H9 (cell line): Measurements from ENCODE around the gene PER2. TPM values are rescaled to one million over a fixed set of nuclear protein-coding genes. Genes with fewer than 3 reads are reported as not detected.
A peak's percentile ranks its signal among the peaks of the same experiment; 100 is the strongest.

Source experiments
- DNase-seq: peaks from one replicate; pipeline ENCODE4 v3.0.0-alpha.2; 2017
- H2AFZ ChIP-seq: one replicate; pipeline ENCODE4 v1.6.1; 2013; ENCODE audit warnings: mild to moderate bottlenecking, low read length, control low read depth, moderate library complexity
- H2AK5ac ChIP-seq: 2 replicates; pipeline ENCODE4 v1.6.1; 2013; ENCODE audit warnings: low read length, control low read depth, mixed read lengths; ENCODE audit not compliant: insufficient read length
- H2BK120ac ChIP-seq: one replicate; pipeline ENCODE4 v1.6.1; 2013; ENCODE audit warnings: low read depth, mild to moderate bottlenecking, low read length, control low read depth, inconsistent platforms; ENCODE audit not compliant: poor library complexity, severe bottlenecking
- H2BK12ac ChIP-seq: 2 replicates; pipeline ENCODE4 v1.6.1; 2013; ENCODE audit warnings: low read length, control low read depth, mixed read lengths, low read depth; ENCODE audit not compliant: insufficient read length
- H2BK15ac ChIP-seq: 2 replicates; pipeline ENCODE4 v1.6.1; 2013; ENCODE audit warnings: low read depth, low read length, control low read depth
- H2BK20ac ChIP-seq: one replicate; pipeline ENCODE4 v1.6.1; 2013; ENCODE audit warnings: low read depth, mild to moderate bottlenecking, low read length, control low read depth, inconsistent platforms; ENCODE audit not compliant: poor library complexity, severe bottlenecking
- H2BK5ac ChIP-seq: 2 replicates; pipeline ENCODE4 v1.6.1; 2013; ENCODE audit warnings: low read length, control low read depth, mixed read lengths; ENCODE audit not compliant: insufficient read length
- H3K14ac ChIP-seq: 2 replicates; pipeline ENCODE4 v1.6.1; 2013; ENCODE audit warnings: low read length, control low read depth; ENCODE audit not compliant: insufficient read depth
- H3K18ac ChIP-seq: 2 replicates; pipeline ENCODE4 v1.6.1; 2013; ENCODE audit warnings: low read depth, mild to moderate bottlenecking, mixed read lengths, low read length, control low read depth; ENCODE audit not compliant: insufficient read length
- H3K23ac ChIP-seq: 2 replicates; pipeline ENCODE4 v1.6.1; 2013; ENCODE audit warnings: low read length, control low read depth, mixed read lengths, low read depth; ENCODE audit not compliant: insufficient read length
- H3K23me2 ChIP-seq: 2 replicates; pipeline ENCODE4 v1.6.1; 2013; ENCODE audit warnings: low read depth, mild to moderate bottlenecking, mixed read lengths, low read length, control low read depth; ENCODE audit not compliant: insufficient read length, poor library complexity, severe bottlenecking
- H3K27ac ChIP-seq: 2 replicates; pipeline ENCODE4 v1.5.1; 2013; ENCODE audit warnings: low read length, control low read depth, mixed read lengths, low read depth; ENCODE audit not compliant: insufficient read length
- H3K27me3 ChIP-seq: 2 replicates; pipeline ENCODE4 v1.6.1; 2013; ENCODE audit warnings: low read length, control low read depth, inconsistent platforms; ENCODE audit not compliant: insufficient read depth
- H3K4ac ChIP-seq: 2 replicates; pipeline ENCODE4 v1.6.1; 2013; ENCODE audit warnings: low read depth, mild to moderate bottlenecking, control low read depth, inconsistent platforms, low read length, moderate library complexity
- H3K4me1 ChIP-seq: 2 replicates; pipeline ENCODE4 v1.6.1; 2013; ENCODE audit warnings: low read length, control low read depth, inconsistent platforms; ENCODE audit not compliant: insufficient read depth
- H3K4me2 ChIP-seq: 2 replicates; pipeline ENCODE4 v1.6.1; 2013; ENCODE audit warnings: low read length, control low read depth, mixed read lengths; ENCODE audit not compliant: insufficient read length, insufficient read depth
- H3K56ac ChIP-seq: 2 replicates; pipeline ENCODE4 v1.6.1; 2013; ENCODE audit warnings: low read depth, mild to moderate bottlenecking, mixed read lengths, low read length, control low read depth; ENCODE audit not compliant: insufficient read length
- H3K79me1 ChIP-seq: 2 replicates; pipeline ENCODE4 v1.6.1; 2013; ENCODE audit warnings: low read depth, mild to moderate bottlenecking, moderate library complexity, low read length, control low read depth, inconsistent platforms; ENCODE audit not compliant: insufficient read depth, poor library complexity, severe bottlenecking
- H3K79me2 ChIP-seq: 2 replicates; pipeline ENCODE4 v1.6.1; 2013; ENCODE audit warnings: low read length, control low read depth, inconsistent platforms; ENCODE audit not compliant: insufficient read depth
- H3K9ac ChIP-seq: 2 replicates; pipeline ENCODE4 v1.6.1; 2013; ENCODE audit warnings: low read length, control low read depth, mixed read lengths; ENCODE audit not compliant: insufficient read length; ENCODE audit errors: extremely low read depth
- H3K9me3 ChIP-seq: one replicate; pipeline ENCODE4 v1.6.1; 2013; ENCODE audit warnings: low read depth, low read length, inconsistent platforms; ENCODE audit not compliant: control insufficient read depth
- H3T11ph ChIP-seq: one replicate; pipeline ENCODE4 v1.6.1; 2013; ENCODE audit warnings: mild to moderate bottlenecking, low read length, control low read depth, inconsistent platforms
- H4K20me1 ChIP-seq: one replicate; pipeline ENCODE4 v1.6.1; 2013; ENCODE audit not compliant: control insufficient read depth, insufficient read length, insufficient read depth
- H4K5ac ChIP-seq: 2 replicates; pipeline ENCODE4 v1.6.1; 2013; ENCODE audit warnings: low read depth, mild to moderate bottlenecking, mixed read lengths, low read length, control low read depth; ENCODE audit not compliant: insufficient read length
- H4K8ac ChIP-seq: replicated peaks from 2 replicates; pipeline ENCODE4 v1.6.1; 2013; ENCODE audit warnings: low read length, control low read depth, mixed read lengths, low read depth; ENCODE audit not compliant: insufficient read length
- H4K91ac ChIP-seq: 2 replicates; pipeline ENCODE4 v1.6.1; 2013; ENCODE audit warnings: low read depth, mild to moderate bottlenecking, moderate library complexity, mixed read lengths, low read length, control low read depth; ENCODE audit not compliant: insufficient read length
- H3K27ac Mint-ChIP-seq, 3 experiments: 2 replicates in 2 of 3; 3 replicates in 1 of 3; pipeline ENCODE4 v1.8.0; 2020 to 2021; ENCODE audit warnings: mixed read lengths in 3 of 3, mild to moderate bottlenecking in 1 of 3, moderate library complexity in 1 of 3
- H3K27me3 Mint-ChIP-seq: 2 replicates; pipeline ENCODE4 v1.8.0; 2021; ENCODE audit warnings: low read depth, mild to moderate bottlenecking, moderate library complexity, mixed read lengths
- H3K36me3 Mint-ChIP-seq, 3 experiments: 2 replicates in 2 of 3; 3 replicates in 1 of 3; pipeline ENCODE4 v1.8.0; 2020 to 2021; ENCODE audit warnings: low read depth in 3 of 3, mixed read lengths in 3 of 3; ENCODE audit not compliant: insufficient read depth in 1 of 3
- H3K4me1 Mint-ChIP-seq, 2 experiments: 2 replicates each; pipeline ENCODE4 v1.8.0; 2020; ENCODE audit warnings: mixed read lengths in 2 of 2
- H3K4me3 Mint-ChIP-seq, 2 experiments: 2 replicates in 1 of 2; 3 replicates in 1 of 2; pipeline ENCODE4 v1.8.0; 2020 to 2021; ENCODE audit warnings: mild to moderate bottlenecking in 2 of 2, mixed read lengths in 2 of 2, moderate library complexity in 1 of 2
- H3K9me3 Mint-ChIP-seq, 2 experiments: 2 replicates in 1 of 2; 3 replicates in 1 of 2; pipeline ENCODE4 v1.8.0; 2020; ENCODE audit warnings: mild to moderate bottlenecking in 2 of 2, mixed read lengths in 2 of 2, moderate library complexity in 1 of 2
- WGBS: extraction: QIAGEN DNeasy Blood & Tissue Kit; methylation state at CpG from one replicate; pipeline ENCODE4 v1.1.7; 2013; ENCODE audit warnings: missing lambda C conversion rate, low lambda C conversion rate, mixed read lengths; ENCODE audit not compliant: insufficient read length; ENCODE audit errors: extremely low coverage; 5-methylcytosine and 5-hydroxymethylcytosine counted together
- total RNA-seq: library from RNA; stranded (reverse); gene quantifications from 2 replicates; pipeline ENCODE4 v1.2.1, GENCODE V29; 2021
- TF ChIP-seq, protein P1 (sequence below): fragments of 200-600 bp; sonication (generic); conservative IDR thresholded peaks from 3 replicates; pipeline ENCODE4 v1.8.0; 2021; ENCODE audit warnings: antibody characterized with exemption, mild to moderate bottlenecking

PER2 gene
- total RNA-seq, 1 experiment from 2014 or later = 12.9 TPM

DNA sequence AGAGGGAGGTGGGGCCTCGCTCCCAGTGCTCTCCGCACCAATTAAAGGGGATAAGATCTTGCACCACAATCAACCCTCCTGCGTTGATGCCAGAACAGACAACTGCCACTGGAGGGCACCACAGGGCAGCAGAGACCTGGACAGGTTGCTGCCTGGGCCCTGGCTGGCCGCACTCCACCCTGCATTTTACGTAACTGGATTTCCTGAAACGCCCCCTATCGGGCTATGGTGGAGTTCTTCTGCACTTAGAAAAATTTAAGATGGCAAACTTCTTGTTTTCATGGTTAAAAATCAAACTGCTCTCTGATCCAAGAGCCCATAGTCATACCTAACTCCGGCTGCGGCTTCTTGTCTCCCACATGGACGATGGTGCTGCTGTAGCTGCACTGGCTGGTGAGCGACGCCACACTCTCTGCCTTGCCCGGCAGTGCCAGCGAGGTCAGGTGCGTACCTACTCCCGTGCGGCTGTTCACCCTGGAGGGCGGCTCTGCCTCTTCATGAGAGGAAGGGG, 31.8 kb downstream of the PER2 start:
- Histone ChIP-seq H4K91ac (no peak overlapping the region), H3K18ac (no peak overlapping the region)

More for the DNA sequence above, 31.8 kb downstream of the PER2 start:
- H3K9ac ChIP-seq = no peak overlapping the region
- H3K56ac ChIP-seq = no peak overlapping the region
- no peak overlapping the region for H2AK5ac ChIP-seq
- H2AFZ ChIP-seq = no peak overlapping the region
- Mint-ChIP-seq H3K27ac (no peak overlapping the region), H3K4me3 (no peak overlapping the region), H3K4me1 (peaks cover 0 to 2% of the 10 kb centered on the region in 2 experiments; a peak in 2 of 4 replicates), H3K9me3 (no peaks in the 10 kb centered on the region), H3K36me3 (peaks cover 6 to 35% (median 20%) of the 10 kb centered on the region in 3 experiments; a peak in 6 of 7 replicates), H3K27me3 (no peaks in the 10 kb centered on the region)
- no peak overlapping the region for H4K5ac ChIP-seq
- H3K4me2 ChIP-seq = no peak overlapping the region
- no CpG with 5 or more reads among the region's 18 CpGs for WGBS
- H2BK5ac ChIP-seq = no peak overlapping the region
- no peaks in the 10 kb centered on the region for H3K27me3 ChIP-seq
- no peak overlapping the region for H3K27ac ChIP-seq
- no peak overlapping the region for H2BK15ac ChIP-seq
- no peak overlapping the region for H2BK120ac ChIP-seq
- no peaks in the 10 kb centered on the region for H3K9me3 ChIP-seq
- H3K79me1 ChIP-seq = no peaks in the 10 kb centered on the region
- no peak overlapping the region for H3K23ac ChIP-seq
- TF ChIP-seq, protein P1, sequence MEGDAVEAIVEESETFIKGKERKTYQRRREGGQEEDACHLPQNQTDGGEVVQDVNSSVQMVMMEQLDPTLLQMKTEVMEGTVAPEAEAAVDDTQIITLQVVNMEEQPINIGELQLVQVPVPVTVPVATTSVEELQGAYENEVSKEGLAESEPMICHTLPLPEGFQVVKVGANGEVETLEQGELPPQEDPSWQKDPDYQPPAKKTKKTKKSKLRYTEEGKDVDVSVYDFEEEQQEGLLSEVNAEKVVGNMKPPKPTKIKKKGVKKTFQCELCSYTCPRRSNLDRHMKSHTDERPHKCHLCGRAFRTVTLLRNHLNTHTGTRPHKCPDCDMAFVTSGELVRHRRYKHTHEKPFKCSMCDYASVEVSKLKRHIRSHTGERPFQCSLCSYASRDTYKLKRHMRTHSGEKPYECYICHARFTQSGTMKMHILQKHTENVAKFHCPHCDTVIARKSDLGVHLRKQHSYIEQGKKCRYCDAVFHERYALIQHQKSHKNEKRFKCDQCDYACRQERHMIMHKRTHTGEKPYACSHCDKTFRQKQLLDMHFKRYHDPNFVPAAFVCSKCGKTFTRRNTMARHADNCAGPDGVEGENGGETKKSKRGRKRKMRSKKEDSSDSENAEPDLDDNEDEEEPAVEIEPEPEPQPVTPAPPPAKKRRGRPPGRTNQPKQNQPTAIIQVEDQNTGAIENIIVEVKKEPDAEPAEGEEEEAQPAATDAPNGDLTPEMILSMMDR = peak; percentile 100
- H4K8ac ChIP-seq = no peak overlapping the region
- no peaks in the 10 kb centered on the region for H3K79me2 ChIP-seq
- no peak overlapping the region for H2BK12ac ChIP-seq
- H3T11ph ChIP-seq = no peak overlapping the region
- H3K14ac ChIP-seq = no peak overlapping the region
- no peaks in the 10 kb centered on the region for H4K20me1 ChIP-seq
- no peaks in the 10 kb centered on the region for H3K23me2 ChIP-seq
- no peaks in the 10 kb centered on the region for H3K4me1 ChIP-seq
- H2BK20ac ChIP-seq = no peak overlapping the region
- no peak overlapping the region for H3K4ac ChIP-seq
- peak; percentile 97 for DNase-seq
